ENCODE measurements around the gene MYO5A. TPM values are rescaled to one million over a fixed set of nuclear protein-coding genes. Genes with fewer than 3 reads are reported as not detected.

Gene MYO5A
- total RNA-seq, 2 donors from 2014 or later: 50.6 to 58.4 TPM

- DNase-seq (no peak), ATAC-seq (no peak)
- no peaks in the 10 kb centered on the region for H3K9me3 ChIP-seq (ENCODE audit: control insufficient read depth, low read length, poor library complexity, severe bottlenecking)
- Mint-ChIP-seq H3K27me3 (peaks cover 4% of the 10 kb centered on the region), H3K36me3 (ENCODE audit: low read depth) (no peaks in the 10 kb centered on the region), H3K27ac (peak overlapping the region; percentile 59), H3K4me3 (no peak overlapping the region), H3K4me1 (no peaks in the 10 kb centered on the region)
These were observed 246.3 kb downstream of the MYO5A start for GRCh38 chr15:52282418-52282817.

GRCh38 chr15:52281085-52282035 is 247.3 kb downstream of the MYO5A start:
- H3K9me3 ChIP-seq (ENCODE audit: control insufficient read depth, low read length, poor library complexity, severe bottlenecking): no peaks in the 10 kb centered on the region
- ATAC-seq (no peak), DNase-seq (no peak)
- H3K27ac Mint-ChIP-seq: no peak overlapping the region
- no peaks in the 10 kb centered on the region for H3K36me3 Mint-ChIP-seq (ENCODE audit: low read depth)
- no peaks in the 10 kb centered on the region for H3K4me1 Mint-ChIP-seq
- no peak overlapping the region for H3K4me3 Mint-ChIP-seq
- peaks cover 4% of the 10 kb centered on the region for H3K27me3 Mint-ChIP-seq

GRCh38 chr15:52280326-52281084 is 248.2 kb downstream of the MYO5A start:
- no peaks in the 10 kb centered on the region for H3K9me3 ChIP-seq (ENCODE audit: control insufficient read depth, low read length, poor library complexity, severe bottlenecking)
- no peak overlapping the region for H3K27ac Mint-ChIP-seq
- ATAC-seq: no peak

GRCh38 chr15:52278636-52279367 is 249.9 kb downstream of the MYO5A start:
- DNase-seq: no peak
- peaks cover 14% of the 10 kb centered on the region for H3K27me3 Mint-ChIP-seq
- no peaks in the 10 kb centered on the region for H3K36me3 Mint-ChIP-seq (ENCODE audit: low read depth)
- H3K9me3 ChIP-seq (ENCODE audit: control insufficient read depth, low read length, poor library complexity, severe bottlenecking): no peaks in the 10 kb centered on the region
- H3K27ac Mint-ChIP-seq: no peak overlapping the region
- no peak overlapping the region for H3K4me3 Mint-ChIP-seq
- no peaks in the 10 kb centered on the region for H3K4me1 Mint-ChIP-seq
- no peak for ATAC-seq

More at GRCh38 chr15:52280326-52281084, 248.2 kb downstream of the MYO5A start:
- Mint-ChIP-seq H3K4me3 (no peak overlapping the region), H3K4me1 (no peaks in the 10 kb centered on the region), H3K27me3 (peaks cover 11% of the 10 kb centered on the region), H3K36me3 (ENCODE audit: low read depth) (no peaks in the 10 kb centered on the region)
- no peak for DNase-seq

GRCh38 chr15:52278135-52278534 is 250.5 kb downstream of the MYO5A start:
- Mint-ChIP-seq H3K4me3 (no peak overlapping the region), H3K4me1 (no peaks in the 10 kb centered on the region), H3K27ac (no peak overlapping the region), H3K36me3 (ENCODE audit: low read depth) (no peaks in the 10 kb centered on the region), H3K27me3 (peaks cover 14% of the 10 kb centered on the region)
- no peaks in the 10 kb centered on the region for H3K9me3 ChIP-seq (ENCODE audit: control insufficient read depth, low read length, poor library complexity, severe bottlenecking)
- DNase-seq (no peak), ATAC-seq (no peak)

GRCh38 chr15:52277575-52277974 is 251.1 kb downstream of the MYO5A start:
- Mint-ChIP-seq H3K36me3 (ENCODE audit: low read depth) (no peaks in the 10 kb centered on the region), H3K4me3 (no peak overlapping the region), H3K27me3 (peaks cover 14% of the 10 kb centered on the region), H3K4me1 (no peaks in the 10 kb centered on the region), H3K27ac (no peak overlapping the region)
- DNase-seq: no peak
- no peak for ATAC-seq
- no peaks in the 10 kb centered on the region for H3K9me3 ChIP-seq (ENCODE audit: control insufficient read depth, low read length, poor library complexity, severe bottlenecking)

- ATAC-seq (no peak), DNase-seq (no peak)
- H3K4me1 Mint-ChIP-seq: no peaks in the 10 kb centered on the region
- H3K9me3 ChIP-seq (ENCODE audit: control insufficient read depth, low read length, poor library complexity, severe bottlenecking): no peaks in the 10 kb centered on the region
- no peaks in the 10 kb centered on the region for H3K36me3 Mint-ChIP-seq (ENCODE audit: low read depth)
- H3K27me3 Mint-ChIP-seq: peaks cover 14% of the 10 kb centered on the region
- no peak overlapping the region for H3K4me3 Mint-ChIP-seq
- H3K27ac Mint-ChIP-seq: no peak overlapping the region
These were observed 252.4 kb downstream of the MYO5A start for GRCh38 chr15:52276256-52276770.

- no peaks in the 10 kb centered on the region for H3K9me3 ChIP-seq (ENCODE audit: control insufficient read depth, low read length, poor library complexity, severe bottlenecking)
- ATAC-seq (no peak), DNase-seq (no peak)
- Mint-ChIP-seq H3K36me3 (ENCODE audit: low read depth) (no peaks in the 10 kb centered on the region), H3K4me1 (peaks cover 31% of the 10 kb centered on the region), H3K27ac (peak overlapping the region; percentile 93), H3K27me3 (no peaks in the 10 kb centered on the region), H3K4me3 (peak overlapping the region; percentile 45)
These were observed 265.0 kb downstream of the MYO5A start for GRCh38 chr15:52263563-52264282.

- no peak for ATAC-seq
- no peaks in the 10 kb centered on the region for H3K9me3 ChIP-seq (ENCODE audit: control insufficient read depth, low read length, poor library complexity, severe bottlenecking)
- Mint-ChIP-seq H3K27ac (peak overlapping the region; percentile 93), H3K4me1 (peaks cover 31% of the 10 kb centered on the region), H3K36me3 (ENCODE audit: low read depth) (no peaks in the 10 kb centered on the region), H3K27me3 (no peaks in the 10 kb centered on the region), H3K4me3 (peak overlapping the region; percentile 77)
- DNase-seq: no peak
These were observed 266.3 kb downstream of the MYO5A start for GRCh38 chr15:52262364-52262763.

- Mint-ChIP-seq H3K27me3 (no peaks in the 10 kb centered on the region), H3K4me1 (peaks cover 31% of the 10 kb centered on the region), H3K36me3 (ENCODE audit: low read depth) (no peaks in the 10 kb centered on the region), H3K4me3 (peak overlapping the region; percentile 77), H3K27ac (peak overlapping the region; percentile 93)
- DNase-seq (no peak), ATAC-seq (peak; percentile 91)
- no peaks in the 10 kb centered on the region for H3K9me3 ChIP-seq (ENCODE audit: control insufficient read depth, low read length, poor library complexity, severe bottlenecking)
These were observed 267.0 kb downstream of the MYO5A start for GRCh38 chr15:52261498-52262242.

GRCh38 chr15:52261026-52261425 is 267.7 kb downstream of the MYO5A start:
- Mint-ChIP-seq H3K27me3 (no peaks in the 10 kb centered on the region), H3K4me1 (peaks cover 34% of the 10 kb centered on the region), H3K4me3 (no peak overlapping the region), H3K27ac (peak overlapping the region; percentile 93), H3K36me3 (ENCODE audit: low read depth) (no peaks in the 10 kb centered on the region)
- no peaks in the 10 kb centered on the region for H3K9me3 ChIP-seq (ENCODE audit: control insufficient read depth, low read length, poor library complexity, severe bottlenecking)
- ATAC-seq (no peak), DNase-seq (no peak)

- peaks cover 37% of the 10 kb centered on the region for H3K4me1 Mint-ChIP-seq
- H3K4me3 Mint-ChIP-seq: no peak overlapping the region
- H3K9me3 ChIP-seq (ENCODE audit: control insufficient read depth, low read length, poor library complexity, severe bottlenecking): no peaks in the 10 kb centered on the region
- no peaks in the 10 kb centered on the region for H3K27me3 Mint-ChIP-seq
- H3K36me3 Mint-ChIP-seq (ENCODE audit: low read depth): no peaks in the 10 kb centered on the region
- ATAC-seq (no peak), DNase-seq (no peak)
- H3K27ac Mint-ChIP-seq: peak overlapping the region; percentile 37
These were observed 269.2 kb downstream of the MYO5A start for GRCh38 chr15:52259503-52259902.
